Activated CD4-positive, alpha-beta T cell treated with anti-CD3 and anti-CD28 coated beads for 4 hours (primary cell): ENCODE results near the gene IRF4.
A peak's percentile ranks its signal among the peaks of the same experiment; 100 is the strongest.

Experiments used
- DNase-seq, 2 donors: peaks; one replicate each; pipeline ENCODE4 v3.0.0-alpha.2; 2020

The IRF4 gene

DNA sequence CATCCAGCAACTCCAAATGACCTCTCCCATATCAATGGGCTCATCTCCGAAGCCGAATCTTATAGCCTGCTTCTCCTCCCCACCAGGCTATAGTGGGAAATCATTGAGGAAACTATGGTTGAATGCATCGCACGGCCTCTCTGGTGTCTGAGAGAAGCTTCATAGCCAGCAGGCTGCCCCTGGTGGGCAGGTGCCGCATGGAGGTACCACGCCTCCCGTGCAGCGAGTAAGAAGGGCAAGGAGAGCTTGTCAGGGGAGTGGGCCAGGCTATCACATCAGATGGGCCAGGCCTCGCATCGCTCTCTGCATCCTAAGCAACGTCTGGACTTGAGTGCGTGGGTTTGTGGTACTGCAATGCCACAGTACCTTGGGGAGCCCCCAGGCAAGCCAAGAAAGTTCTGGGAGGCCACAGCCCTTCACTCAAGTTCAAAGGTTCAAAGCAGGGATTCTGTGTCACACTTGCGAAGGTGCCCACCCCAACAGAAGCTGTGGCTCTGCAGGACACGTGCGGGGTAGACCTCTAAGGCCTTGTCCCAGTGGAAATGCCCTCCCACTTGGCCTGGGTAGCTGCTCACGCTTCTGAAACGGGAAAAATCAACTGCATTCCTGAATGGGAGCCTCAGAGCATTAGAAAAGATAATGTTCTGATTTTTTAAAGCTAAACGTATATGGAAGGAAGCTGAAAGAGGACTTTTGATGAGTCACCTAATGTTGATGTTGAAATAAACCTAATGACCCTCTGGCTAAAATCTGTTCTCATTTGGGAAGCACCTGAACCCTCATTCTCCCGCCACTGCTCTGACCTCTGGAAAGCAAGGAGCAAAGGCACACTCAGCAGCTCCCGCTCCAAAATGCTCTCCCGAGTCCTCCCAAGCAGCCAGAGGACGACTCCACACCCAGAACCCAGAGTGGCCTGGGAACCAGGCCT lies 8.4 kb upstream of the IRF4 start:
- no peak for DNase-seq

DNA sequence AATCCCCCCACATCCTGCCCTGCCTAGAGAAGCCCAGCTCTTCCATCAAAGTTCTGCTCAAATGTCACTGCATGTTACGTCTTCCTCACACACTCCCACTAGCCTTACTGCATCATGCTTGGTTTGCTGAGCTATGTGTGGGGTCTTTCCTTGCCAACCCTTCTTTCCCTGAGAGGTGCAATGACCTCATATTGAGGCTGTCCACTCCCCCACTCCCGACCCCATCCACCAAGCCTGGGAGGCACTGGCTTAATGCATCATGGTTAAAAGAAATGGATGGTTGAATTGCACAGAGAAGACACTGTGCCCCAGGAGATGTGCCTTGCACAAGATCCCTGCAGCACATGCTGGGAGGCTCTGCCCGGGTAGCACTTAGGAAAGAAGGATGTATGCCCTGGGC lies 7.7 kb upstream of the IRF4 start:
- no peak for DNase-seq

DNA sequence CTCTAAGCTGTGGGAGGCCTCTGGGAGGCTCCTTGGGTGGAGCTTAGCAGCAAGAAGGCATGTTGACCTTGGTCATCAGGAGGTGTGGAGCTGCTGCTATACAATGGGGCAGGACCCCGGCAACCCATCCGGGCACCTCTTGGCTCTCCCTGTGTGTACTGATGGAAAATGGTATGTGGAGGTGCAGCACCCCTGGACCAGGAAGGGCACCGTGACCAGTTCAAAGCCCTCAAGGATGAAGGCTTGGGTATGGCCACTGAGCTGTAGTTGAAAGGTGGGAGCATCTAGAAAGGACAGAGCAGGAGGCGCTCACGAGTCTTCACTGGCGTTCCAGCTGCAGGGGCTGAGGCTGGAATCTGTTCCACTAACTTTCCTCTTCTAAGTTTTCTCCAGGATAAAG lies 6.7 kb upstream of the IRF4 start:
- DNase-seq: no peak

DNA sequence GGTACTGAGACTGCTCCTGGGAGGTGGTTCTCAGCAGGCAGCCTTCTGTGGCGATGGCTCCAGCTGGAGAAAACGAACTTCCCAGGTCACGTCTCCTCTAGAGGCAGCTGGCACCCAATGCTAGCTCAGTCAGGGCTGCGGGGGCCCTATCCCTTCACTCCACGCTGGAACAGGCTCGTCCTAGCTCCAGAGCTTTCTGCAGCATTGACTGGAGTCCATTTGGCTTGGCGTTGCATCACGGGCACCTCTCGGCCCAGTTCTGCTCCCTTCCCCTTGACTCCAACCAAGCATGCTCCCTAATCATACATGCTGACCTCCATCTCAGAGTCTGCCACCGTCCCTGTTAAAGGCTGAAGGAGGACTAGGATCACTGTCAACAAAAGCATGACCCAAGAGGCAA lies 5.9 kb upstream of the IRF4 start:
- no peak for DNase-seq

DNA sequence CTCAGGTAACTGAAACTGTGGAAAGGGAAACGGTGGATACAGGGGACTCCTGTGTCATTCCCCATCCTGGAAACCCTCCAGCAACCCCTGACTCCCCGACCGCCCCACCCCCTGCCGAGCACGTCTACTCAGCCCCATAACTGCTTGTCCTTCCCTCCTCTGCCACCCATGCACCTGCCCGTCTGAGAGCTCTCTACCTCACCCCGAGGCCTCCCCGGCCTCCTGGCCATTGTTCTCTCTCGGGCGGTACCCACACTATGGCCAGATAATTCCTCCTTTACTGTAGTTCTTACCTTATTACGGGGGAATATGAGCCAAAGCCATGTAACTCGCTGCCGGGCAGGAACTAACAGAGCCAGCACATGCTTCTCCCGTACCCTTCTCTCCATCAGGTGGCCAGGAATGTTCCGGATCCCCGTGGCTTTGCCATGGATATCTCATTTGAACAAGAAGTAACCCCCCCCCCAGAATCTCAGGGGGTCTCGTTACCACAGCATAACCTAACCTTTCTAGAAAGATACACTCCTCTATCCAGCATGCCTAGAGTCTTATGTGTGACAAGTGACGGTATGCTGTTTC lies 4.8 kb upstream of the IRF4 start:
- no peak for DNase-seq

DNA sequence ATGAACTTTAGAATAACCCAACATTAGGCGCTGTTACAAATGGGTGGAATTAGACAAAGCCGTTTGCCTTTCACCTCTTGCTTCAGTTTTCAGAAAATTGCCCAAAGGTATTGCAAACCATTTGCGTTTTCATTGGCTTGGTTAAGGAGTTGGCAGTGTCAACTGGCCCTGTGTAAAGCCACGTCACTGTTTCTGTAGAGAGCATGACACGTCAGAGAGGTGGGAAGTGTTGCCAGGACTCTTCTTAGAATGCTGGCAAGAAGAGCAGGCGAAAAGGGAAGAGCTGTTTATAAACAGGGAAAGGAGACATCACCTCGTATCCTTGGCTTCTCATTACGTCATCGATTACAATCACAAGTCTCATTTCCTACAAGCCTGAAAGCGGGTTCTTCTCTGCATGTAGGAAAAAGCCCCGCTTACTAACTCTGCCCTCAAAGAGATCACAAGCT lies 4.2 kb upstream of the IRF4 start:
- no peak for DNase-seq

DNA sequence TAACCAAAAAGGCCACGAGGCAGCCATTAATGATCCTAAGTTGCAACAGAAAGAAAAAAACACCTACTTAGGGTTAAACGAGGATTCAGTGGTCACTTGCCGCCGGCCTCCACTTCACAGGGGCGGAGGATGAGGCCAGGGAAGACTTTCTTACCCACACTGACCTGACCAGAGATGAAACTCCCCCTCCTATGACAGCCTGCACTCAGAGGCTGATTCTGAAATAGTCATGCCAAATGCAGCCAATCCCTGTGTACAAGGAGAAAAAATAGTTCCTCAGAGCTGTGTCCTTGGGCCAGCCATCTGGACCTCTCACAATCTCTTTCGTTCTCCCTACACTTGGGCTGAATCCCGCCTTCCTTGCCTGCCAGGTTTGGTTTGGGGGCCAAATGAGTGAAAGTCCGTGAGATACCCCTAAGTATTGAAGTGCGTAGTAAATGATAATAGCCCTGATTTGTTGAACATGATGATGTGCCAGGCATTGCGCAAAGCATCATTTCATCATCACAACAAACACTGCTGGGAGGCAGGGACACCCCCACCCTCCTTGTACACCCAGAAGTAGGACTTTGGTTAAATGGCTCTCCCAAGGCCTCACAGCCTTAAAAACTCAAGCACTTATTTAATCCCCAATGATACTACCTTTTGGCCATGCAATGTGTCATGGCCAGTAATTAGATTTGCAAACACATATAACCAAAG lies 3.2 kb upstream of the IRF4 start:
- DNase-seq: no peak

DNA sequence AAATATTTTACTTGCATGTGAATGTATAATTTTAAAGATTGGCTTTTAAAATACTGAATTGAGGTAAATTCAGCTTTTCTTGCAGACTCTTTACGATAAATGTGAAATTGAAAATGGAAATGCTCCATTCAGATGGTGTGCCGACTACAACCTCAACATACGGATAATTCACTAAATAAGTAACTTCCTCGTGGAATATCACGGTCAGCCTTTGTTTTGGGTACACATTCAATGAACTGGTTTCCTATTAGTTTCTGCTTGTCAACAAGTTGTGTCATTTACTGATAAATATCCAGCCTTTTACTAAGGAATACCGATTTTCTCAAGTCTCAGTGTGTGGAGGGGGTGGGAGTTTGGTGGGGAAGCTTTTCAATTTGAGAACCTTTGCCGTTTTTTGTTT lies 2.4 kb upstream of the IRF4 start:
- DNase-seq: no peak

DNA sequence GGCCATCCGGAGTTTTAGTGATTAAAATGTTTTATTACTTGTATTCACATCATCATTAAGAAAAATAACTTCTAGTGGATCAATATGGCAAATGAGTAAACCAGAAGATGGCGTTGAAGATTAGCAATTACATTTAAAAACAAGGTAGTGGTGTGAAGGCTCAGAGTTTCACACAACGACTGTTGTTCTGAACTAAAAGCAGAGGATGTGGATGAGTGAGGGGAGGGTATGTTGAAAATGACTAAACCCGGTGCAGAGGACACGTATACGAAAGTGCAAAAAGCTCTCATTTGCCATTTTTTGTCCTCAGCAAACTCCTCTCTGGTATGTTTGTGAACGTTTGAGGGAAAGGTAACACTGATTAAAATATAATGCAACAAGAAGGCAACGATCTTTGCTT lies 1.9 kb upstream of the IRF4 start:
- DNase-seq: peak; percentile 29 to 46

DNA sequence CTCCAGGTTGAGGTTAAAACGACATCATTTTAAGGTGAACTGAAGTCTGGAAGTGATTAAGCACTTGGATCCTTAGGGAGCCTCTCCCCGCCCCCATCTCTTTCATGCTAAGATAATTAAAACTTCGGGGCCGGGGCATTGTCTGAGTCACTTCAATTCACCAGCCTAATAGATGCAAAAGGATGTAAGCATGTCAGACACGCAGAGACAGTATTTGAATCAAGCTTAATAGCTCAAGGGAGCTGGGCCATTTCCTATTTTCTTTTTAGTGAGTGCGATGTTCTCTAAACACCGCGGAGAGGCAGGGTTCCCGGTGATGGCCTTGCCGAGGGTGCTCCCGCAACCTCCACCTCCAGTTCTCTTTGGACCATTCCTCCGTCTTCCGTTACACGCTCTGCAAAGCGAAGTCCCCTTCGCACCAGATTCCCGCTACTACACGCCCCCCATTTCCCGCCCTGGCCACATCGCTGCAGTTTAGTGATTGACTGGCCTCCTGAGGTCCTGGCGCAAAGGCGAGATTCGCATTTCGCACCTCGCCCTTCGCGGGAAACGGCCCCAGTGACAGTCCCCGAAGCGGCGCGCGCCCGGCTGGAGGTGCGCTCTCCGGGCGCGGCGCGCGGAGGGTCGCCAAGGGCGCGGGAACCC lies 516 bp upstream of the IRF4 start:
- DNase-seq: peak; percentile 41 to 46

DNA sequence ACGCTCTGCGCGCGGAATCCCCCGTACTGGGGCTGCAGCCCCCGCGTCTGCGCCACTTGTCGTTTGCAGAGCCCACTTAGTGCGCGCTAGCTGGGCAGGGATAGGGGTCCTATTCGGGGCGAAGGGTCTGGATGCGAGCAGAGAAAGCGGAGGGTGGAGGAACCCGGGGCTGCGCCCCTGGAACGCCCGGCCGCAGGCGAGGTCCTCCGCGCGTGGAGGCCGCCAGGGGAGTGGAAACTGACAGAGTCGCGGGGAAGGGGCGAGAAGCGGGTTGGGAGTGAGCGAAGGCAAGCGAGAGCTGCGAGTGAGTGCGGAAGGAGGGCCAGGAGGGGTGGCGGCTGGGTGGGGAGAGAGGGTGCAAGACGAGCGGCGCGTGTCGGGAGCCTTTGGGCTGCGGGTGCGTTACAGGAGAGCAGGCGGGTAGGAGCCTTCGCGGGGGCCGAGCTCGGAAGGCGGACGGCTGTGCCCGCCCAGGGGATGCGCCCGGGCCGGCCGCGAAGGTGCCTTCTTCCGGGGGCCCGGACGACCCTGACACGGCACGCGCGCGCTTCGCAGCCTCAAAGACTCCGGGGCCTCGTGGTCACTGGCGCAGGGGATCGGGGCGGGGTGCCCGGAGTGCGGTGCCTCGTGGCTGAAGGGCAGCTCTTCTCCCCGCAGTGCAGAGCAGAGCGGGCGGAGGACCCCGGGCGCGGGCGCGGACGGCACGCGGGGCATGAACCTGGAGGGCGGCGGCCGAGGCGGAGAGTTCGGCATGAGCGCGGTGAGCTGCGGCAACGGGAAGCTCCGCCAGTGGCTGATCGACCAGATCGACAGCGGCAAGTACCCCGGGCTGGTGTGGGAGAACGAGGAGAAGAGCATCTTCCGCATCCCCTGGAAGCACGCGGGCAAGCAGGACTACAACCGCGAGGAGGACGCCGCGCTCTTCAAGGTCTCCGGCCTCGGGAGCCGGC lies 1.2 kb downstream of the IRF4 start:
- DNase-seq: peak; percentile 49 to 50

DNA sequence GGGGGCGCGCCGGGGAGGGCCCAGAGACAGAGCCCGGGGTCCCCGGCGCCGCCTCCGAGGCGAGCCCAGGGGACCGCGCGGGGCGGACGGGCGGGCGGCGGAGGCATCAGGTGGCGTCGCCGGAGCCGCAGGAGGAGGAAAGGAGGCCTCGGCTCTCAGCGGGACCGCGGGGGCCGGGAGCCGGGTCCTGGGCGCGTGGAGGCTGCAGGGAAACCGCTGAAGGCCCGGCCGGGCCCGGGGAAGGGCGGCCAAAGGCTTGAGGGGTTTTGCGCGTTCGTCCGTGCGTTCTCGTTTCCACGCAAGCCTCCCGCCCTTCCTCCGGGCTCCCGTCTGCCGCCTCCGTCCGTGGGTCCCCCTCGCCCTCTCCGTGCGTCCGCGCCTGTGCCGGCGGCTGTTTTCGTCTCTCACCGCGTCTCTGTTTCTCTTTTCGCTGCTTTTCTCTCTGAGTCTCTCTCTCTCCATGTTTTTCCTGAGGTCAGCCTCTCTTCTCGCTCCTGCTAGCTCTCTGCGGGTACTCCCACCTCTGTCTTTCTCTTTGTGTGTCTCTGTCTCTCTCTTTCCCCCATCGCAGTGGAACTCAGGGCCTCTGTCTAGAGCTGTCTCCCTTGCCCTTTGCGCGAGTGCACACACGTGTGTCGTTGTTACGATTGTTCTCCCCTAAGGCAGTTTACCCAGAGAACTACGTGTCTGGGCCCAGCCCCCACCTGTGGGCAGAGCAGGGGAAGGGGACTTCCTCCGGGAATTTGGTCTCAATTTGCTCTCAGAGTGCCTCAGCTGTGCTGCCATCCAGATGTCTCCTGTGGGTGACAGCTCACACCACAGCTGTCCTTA lies 2.1 kb downstream of the IRF4 start:
- peak; percentile 58 to 59 for DNase-seq

DNA sequence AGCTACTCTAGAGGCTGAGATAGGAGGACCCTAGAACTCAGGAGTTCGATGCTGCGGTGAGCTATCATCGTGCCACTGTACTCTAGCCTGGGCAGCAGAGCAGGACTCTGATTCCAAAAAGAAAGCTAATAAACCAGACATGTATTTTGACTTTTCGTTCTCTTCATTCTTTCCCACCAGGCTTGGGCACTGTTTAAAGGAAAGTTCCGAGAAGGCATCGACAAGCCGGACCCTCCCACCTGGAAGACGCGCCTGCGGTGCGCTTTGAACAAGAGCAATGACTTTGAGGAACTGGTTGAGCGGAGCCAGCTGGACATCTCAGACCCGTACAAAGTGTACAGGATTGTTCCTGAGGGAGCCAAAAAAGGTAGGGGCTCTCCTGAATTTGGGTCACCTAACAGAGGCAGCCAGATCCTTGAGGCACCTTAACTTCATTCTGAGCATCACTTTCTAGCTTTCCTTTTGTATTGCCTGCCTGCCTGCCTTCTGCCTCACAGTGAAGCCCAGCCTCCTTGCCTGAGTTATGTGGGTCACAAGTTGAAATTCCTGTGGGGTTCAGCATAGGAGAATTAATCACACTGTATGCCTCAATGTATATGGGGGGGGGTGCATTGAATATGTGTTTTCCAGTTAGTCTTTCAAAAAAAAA lies 3.2 kb downstream of the IRF4 start:
- peak in 1 of 2 donors; percentile 26 for DNase-seq

DNA sequence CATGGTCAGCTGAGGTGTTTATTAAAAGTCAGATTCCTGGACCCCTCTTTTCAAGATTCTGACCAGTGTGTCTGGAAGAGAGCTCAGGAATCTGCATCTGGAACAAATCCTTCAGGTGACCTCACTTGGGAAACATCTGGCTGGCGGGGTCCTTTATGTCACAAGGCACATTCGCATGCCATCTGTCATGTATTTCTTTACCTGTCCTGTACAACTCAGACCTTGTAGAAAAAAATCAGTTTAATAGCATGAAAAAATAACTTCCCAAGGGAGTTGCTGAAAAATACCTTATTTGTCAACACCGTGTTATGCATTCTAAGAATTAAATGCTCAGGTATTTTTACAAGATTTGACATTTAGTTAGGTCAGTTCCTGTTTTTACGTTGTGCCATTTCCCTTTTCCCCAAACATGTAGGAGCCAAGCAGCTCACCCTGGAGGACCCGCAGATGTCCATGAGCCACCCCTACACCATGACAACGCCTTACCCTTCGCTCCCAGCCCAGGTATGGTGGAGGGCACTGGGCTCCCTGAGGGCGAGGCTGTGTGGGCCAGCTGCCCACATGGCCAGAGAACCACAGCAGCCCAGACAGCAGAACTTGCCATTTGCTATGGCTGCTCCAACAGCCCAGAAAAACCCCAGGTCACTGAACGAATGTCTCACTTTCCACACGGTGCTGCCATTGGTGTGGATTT lies 4.0 kb downstream of the IRF4 start:
- peak in 1 of 2 donors; percentile 16 for DNase-seq

DNA sequence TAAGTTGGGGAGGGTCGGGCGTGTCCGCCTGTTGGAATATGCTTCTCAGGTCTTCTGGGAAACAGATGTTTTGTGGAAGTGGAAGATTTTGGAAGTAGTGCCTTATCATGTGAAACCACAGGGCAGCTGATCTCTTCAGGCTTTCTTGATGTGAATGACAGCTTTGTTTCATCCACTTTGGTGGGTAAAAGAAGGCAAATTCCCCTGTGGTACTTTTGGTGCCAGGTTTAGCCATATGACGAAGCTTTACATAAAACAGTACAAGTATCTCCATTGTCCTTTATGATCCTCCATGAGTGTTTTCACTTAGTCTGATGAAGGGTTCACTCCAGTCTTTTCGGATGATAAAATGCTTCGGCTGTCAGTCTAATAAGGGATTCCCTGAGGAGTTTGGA lies 4.6 kb downstream of the IRF4 start:
- DNase-seq: no peak

DNA sequence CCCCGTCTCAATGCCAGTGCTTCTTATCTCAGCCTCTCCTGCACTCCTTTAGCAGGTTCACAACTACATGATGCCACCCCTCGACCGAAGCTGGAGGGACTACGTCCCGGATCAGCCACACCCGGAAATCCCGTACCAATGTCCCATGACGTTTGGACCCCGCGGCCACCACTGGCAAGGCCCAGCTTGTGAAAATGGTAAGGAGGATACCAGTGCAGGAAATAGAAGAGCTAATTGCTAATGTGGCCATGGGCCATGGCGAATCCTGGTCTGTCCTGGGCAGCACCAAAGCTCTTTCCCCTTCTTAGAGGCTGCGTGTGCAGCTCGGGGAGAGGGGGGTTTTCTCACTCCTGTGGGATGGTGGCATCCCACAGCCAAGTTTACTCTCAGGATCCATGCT lies 5.5 kb downstream of the IRF4 start:
- peak in 1 of 2 donors; percentile 24 for DNase-seq

DNA sequence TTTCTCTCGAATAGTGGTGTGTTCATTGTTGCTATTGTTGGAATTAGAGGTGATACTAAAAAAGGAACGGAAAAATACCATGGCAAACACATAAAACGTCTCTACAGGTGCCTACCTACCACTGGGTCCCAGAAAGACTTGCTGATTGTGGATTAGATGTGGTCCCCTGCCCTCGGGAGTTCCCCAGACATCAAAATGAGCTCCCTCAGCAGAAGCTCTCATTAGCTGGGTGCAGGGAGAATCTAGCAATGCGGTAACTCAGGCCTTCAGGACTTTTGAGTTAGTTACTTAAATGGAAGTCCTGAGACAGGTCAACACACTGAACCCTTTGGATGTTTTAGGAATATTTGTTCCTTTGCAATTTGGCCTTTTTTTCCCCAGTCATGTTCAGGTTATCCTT lies 6.1 kb downstream of the IRF4 start:
- no peak for DNase-seq

DNA sequence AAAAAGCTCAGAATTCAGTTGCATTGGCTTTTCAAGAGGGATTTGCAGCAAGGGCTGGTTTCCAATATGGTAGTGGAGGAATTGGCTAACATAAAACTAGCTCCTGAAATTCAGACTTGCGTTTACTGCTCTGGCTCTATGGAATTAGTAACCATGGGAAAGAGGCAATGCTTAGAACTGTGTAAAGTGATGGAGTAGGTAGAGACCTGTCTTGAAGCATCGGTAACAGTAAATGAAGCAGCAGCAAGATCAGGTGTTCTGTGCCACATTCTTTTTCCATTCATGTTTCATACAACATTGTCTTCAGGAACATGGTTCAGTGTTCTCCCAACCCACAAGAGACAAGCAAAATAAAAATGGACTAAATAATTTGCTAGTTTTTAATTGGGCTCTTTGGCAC lies 6.5 kb downstream of the IRF4 start:
- no peak for DNase-seq

DNA sequence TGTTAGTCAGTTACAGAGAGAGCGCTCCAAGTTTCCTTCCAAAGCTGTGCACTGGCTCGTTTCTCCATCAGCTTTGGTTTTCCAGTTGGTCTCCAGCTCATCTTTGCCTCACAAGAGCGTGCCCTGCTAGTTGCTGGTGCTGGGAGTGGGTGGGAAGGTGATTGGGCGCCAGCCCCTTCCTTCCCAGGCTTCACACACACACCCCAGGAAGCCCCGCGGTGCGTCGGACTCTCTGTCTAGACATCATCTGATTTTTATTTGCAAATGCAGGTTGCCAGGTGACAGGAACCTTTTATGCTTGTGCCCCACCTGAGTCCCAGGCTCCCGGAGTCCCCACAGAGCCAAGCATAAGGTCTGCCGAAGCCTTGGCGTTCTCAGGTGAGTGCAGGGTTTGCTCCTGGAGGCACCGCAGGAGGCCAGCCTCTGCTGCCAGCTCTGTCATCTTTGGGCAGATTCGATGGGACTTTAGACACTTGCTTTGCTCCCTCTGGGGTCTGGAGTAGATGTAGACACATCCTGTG lies 7.1 kb downstream of the IRF4 start:
- peak in 1 of 2 donors; percentile 40 for DNase-seq
